Stimulated activated CD8-positive, alpha-beta memory T cell treated with anti-CD3 and anti-CD28 coated beads, Interleukin-12 subunit alpha, Interleukin-12 subunit beta, amount 100 ng/mL, for 4 hours (primary cell): ENCODE results near the gene ENTPD7.
A peak's percentile ranks its signal among the peaks of the same experiment; 100 is the strongest.

ENCODE experiments used
- DNase-seq: peaks from one replicate; pipeline ENCODE4 v3.0.0-alpha.2; 2020; ENCODE audit warnings: low read depth

ENTPD7 gene

GRCh38 chr10:99648717-99649116, 10.6 kb upstream of the ENTPD7 start:
- DNase-seq, result no peak

DNA sequence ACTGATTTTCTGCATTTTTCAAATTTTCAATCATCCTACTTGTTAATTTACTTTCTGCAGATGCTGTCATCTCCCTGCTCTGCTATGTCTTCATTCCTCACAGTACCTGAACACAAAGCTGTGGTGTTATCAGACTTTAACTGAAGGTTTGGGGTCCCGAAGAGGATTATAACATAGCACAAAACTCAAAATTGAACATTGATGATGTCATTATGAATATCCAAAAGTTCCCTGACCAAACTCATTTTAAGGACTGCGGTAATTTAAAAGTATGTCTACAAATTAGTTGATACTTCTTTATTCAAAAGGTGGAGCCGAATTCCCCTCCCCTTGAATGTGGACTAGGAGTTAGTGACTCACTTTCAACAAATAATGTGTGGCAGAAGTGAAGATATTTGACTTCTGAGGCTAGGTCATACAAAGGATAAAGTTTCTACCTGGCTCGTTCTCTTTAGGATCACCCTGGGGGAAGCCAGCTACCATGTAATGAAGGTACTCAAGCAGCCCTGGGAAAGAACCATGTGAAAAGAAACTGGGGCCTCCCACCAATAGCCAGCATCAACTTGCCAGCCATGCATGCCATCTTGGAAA, 6.4 kb upstream of the ENTPD7 start:
- no peak for DNase-seq

DNA sequence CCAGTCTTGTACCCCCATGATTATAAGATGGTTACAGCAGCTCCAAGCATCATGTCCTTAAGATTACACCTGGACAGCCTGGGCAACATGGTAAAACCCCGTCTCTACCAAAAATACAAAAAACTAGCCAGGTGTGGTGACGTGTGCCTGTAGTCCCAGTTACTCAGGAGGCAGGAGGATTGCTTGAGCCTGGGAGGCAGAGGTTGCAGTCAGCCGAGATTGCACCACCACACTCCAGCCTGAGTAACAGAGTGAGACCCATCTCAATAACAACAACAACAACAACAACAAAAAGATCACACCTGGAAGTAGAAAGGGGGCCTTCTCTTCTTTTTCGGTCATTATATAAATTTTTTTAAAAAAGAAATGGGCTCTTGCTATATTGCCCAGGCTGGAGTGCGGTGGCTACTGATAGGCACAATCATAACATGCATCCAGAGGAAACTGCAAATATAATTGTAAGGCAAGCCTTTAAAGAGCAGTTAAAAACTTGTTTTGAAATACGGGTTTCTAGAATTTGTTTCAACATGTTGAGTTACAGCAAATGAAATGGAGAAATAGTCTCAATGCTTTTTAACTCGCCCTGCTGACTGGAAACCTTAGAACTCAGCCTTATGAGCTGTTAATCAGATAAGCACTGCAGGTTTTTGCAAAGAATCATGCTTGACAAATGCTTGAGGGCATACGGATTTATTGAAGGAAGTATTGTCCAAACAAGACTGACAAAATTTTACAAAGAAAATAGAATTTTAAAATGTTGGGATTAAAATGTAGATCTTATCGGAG, 4.7 kb upstream of the ENTPD7 start:
- DNase-seq, result no peak

DNA sequence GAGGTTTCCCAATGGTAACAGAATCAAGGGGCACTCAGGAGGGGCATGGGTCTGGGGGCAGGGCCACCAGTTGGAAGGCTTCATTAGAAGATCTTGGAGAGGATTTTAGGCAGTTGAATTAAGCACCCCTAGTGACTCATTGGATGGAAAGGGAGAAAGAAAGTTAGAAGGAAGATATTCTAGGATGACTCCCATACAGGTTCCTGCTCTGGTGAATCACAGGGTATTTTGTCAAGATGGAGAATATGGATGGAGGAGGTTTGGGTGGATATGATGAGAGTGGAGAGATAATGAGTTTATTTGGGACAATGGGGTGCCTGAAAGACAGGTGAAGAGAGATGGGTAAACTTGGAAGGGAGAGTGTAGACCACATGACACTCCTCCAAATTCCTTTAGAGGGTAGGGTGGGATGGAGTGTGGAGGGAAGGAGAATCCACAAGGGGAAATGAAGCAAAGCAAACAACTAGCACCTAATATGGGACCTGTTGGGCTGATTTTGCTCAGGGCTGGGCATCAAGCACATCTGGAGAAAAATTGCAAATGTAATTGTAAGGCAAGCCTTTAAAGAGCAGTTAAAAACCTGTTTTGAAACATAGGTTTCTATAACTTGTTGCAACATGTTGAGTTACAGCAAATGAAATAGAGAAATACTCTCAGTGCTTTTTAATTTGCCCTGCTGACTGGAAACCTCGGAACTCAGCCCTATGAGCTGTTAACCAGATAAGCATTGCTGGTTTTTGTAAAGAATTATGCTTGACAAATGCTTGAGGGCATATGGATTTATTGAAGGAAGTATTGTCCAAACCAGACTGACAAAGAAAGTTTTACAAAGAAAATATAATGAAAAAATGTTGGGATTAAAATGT, 2.9 kb upstream of the ENTPD7 start:
- DNase-seq, result no peak

DNA sequence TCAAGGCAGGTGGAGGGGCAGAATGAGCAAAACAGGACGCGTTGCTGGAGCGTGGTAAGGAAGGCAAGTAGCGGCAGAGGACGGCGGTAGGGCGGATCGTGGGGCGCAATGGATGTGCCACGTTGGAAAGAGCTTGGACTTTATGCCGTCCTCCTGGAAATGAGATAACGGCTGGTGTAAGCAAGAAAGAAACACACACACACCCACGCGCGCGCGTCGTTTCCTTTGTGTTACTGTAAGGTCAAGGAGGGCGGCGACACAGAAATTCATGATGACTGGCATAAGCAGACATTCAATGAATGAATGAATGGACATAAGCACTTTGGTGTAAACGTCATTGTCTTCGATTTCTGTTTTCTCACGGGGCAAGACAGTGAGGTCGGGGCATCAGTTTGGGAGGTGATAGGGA, 683 bp upstream of the ENTPD7 start:
- peak; percentile 23 for DNase-seq

DNA sequence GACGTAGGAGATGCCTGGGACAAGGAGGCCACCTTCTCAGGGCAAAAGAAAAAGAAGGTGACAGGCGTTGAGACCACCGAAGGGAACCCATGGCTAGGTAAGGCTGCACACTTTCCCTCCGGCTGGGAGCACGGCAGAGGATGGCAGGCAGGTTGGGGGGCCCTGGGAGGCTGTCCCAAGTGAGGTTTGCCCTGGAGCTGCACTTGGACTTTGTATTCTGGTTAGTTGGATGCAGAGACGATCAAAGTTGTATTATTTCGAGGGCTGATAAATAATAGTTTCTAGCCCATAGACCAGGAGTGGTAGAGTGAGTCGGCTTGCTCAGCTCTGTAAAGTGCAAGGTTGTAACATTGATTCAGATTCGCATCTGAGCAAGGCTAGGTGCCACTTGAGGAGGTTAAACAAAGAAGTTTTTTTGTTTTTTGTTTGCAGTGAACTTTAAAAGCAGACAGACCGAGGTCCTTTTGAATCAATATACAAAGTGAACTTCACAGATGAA, 608 bp downstream of the ENTPD7 start:
- DNase-seq, result no peak

- no peak for DNase-seq
Observed at GRCh38 chr10:99660662-99661376, 1.5 kb downstream of the ENTPD7 start.

DNA sequence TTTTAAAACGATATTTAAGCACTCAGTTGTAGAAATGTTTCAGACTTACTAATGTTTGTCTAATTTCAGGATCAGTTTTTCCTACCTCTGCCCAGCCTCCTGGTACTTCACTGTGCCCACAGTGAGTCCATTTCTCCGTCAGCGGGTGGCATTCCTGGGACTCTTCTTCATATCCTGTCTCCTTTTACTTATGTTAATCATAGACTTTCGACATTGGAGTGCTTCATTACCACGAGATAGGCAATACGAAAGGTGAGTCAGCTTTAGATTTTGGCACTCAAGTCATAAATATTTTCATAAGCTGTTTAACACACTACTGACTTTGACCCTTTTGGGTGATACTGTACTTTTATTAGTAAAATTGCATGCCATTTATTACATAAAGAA, 2.1 kb downstream of the ENTPD7 start:
- no peak for DNase-seq

- DNase-seq, result no peak
Observed at GRCh38 chr10:99665304-99665703, 6.0 kb downstream of the ENTPD7 start.

GRCh38 chr10:99667108-99667751, 7.9 kb downstream of the ENTPD7 start:
- no peak for DNase-seq

DNA sequence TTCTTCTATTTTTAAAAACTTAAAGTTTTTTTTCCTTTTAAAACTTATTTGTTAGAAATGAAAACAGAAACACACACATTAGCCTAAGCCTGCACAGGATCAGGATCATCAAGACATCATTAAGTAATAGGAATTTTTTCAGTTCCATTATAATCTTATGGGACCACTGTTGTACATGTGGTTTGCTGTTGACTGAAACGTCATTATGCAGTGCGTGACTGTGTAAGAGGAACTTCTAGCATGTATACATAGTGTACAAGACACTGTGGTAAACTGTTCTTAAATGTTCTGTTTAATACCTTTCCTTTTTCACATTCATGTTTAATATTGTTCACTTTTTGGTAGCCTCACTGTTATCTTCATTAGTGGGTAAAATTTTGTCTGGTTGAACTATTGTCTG, 12.1 kb downstream of the ENTPD7 start:
- DNase-seq, result no peak

DNA sequence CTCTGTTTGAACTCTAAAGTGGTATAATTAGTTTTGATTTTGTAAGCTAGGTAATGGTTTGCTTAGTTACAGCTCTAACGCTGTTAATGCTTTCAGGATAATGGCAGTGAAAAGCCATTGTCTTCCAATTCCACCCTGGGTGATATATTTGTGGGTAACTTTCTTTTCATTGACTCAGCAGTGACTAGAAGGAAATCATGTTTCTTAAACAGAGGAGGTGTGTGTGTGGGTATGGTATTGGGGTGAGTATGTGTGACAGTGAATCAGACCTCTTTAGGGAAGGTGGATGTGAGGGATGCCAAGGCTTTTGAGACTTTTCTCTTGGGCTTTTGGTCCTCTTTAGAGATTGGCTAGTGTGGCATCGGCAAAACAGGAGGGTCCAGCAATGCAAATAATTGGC, 13.6 kb downstream of the ENTPD7 start:
- DNase-seq, result no peak

- no peak for DNase-seq
Observed at GRCh38 chr10:99673492-99673891, 14.2 kb downstream of the ENTPD7 start.

DNA sequence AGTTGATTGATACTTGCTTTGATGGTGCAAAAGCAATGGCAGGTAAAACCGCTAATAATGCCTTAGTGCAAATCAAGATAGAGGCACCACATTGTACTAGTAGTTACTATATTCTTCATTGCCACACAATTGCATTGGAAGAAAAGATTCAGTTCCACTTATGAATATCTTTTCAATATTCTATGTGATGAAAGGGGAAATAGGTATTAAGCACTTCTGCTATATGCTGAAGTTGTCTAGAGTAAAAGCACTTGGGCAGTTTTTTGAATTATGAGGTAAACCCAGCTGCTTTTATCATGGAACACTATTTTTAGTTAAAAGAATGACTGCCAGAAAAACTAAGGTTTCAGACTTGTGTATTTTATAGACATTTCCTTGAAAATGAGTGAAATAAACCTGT, 15.5 kb downstream of the ENTPD7 start:
- no peak for DNase-seq

DNA sequence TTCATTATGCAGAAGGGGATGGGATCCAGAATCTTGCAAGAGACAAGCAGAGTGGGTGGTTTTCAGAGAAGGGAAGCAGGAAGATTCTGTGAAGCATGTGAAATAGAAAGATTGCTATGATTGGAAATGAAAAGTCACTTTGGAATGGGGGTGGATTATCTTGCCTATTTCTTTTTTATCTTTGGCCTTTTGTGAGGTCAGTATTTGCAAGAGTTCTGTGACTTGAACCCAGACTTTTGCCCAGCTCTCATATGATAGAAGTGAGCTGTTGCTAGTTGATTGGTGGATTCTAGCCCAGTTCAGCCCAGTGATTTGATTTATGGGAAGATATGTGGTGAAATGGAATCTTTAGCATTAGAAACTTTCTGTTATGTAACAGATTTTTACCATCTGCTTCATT, 17.1 kb downstream of the ENTPD7 start:
- no peak for DNase-seq

GRCh38 chr10:99676895-99677294, 17.6 kb downstream of the ENTPD7 start:
- no peak for DNase-seq

- no peak for DNase-seq
Observed at GRCh38 chr10:99678921-99679320, 19.6 kb downstream of the ENTPD7 start.

DNA sequence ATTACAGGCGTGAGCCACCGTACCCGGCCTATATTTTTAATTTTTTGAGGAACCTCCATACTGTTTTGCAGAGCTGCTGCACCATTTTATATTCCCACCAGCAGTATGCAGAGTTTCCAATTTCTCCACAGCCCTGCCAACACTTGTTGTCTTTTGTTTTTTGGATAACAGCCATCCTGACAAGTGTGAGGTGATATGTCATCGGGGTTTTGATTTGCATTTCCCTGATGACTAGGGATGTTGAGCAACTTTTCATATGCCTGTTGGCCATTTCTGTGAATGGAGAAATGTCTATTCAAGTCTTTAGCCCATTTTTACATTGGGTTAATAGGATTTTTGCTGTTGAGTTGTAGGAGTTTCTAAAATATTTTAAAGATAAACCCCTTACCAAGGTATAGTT, 22.2 kb downstream of the ENTPD7 start:
- DNase-seq, result no peak

- DNase-seq, result no peak
Observed at GRCh38 chr10:99682032-99682431, 22.7 kb downstream of the ENTPD7 start.

DNA sequence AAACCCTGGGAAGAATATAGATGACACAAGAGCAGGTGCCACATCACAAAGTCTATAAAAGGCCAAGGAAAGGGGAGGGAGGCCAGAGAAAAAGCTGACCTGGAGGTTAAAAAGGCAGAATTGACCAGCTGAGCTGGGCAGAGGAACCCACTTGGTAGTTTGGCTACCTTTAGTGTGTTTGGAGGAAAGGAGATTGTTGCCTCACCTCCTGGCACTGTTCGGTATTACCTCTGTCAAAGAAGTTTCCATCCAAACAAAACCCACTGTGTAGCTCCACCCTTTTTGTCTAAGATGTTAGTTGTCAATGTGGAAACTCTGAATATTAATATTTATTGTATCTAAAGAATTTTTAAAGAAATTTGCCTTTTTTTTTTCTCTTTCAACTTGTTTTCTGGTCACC, 23.4 kb downstream of the ENTPD7 start:
- no peak for DNase-seq

DNA sequence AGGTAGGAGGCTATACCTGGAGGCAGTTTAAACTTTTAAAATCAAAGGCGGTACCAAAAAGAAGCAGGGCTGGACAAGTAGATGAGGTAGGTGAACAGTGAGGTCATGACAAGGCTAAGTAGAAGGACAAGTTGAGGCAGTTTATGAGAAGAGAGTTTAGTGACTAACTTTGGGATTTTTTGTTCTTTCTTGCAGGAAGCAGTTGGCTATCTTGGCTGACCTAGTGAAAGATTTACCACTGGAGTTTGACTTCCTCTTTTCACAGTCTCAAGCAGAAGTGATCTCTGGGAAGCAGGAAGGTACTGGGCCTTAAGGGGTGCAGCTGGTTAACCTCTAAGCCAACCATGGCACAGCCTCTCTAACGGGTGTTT, 26.3 kb downstream of the ENTPD7 start:
- DNase-seq, result no peak

DNA sequence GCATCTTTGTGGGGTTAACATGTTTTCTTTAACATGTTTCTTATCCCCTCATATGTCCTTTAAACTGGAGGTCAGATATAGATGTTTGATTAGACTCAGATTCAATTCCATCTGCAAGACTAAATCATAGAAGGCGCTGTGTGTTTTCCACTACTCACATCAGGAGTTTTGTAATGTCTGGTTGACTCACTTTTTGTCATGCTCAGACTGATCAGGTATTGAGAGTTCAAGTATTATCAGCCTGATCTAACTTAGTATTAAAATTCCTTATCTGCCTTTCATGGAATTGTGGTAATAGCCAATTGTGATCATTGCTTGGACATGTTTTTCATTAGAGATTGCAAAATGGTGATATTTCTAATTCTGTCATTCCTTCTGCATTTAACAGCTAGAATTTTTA, 30.2 kb downstream of the ENTPD7 start:
- DNase-seq, result no peak
